Ovary (tissue), 9 donors: Measurements from ENCODE around the gene KCNMA1. TPM values are rescaled to one million over a fixed set of nuclear protein-coding genes. Genes with fewer than 3 reads are reported as not detected.

Source experiments
- DNase-seq, 5 donors: peaks; one replicate each; pipeline ENCODE4 v3.0.0-alpha.2; 2019 to 2020
- H3K27ac ChIP-seq, 2 donors: fragments of 200-600 bp; one replicate each; pipeline versions ENCODE4 v1.5.1 to v1.8.0; 2019 to 2022
- H3K27me3 ChIP-seq: fragments of 200-600 bp; one replicate; pipeline ENCODE4 v1.8.0; 2022
- H3K36me3 ChIP-seq: fragments of 200-600 bp; sonication (generic); one replicate; pipeline ENCODE4 v1.5.1; 2019
- H3K4me1 ChIP-seq: one replicate; pipeline ENCODE4 v1.8.1; 2013; ENCODE audit warnings: mild to moderate bottlenecking, moderate library complexity; ENCODE audit not compliant: insufficient read depth
- H3K4me3 ChIP-seq: fragments of 200-600 bp; sonication (generic); one replicate; pipeline ENCODE4 v1.5.1; 2017
- H3K9me3 ChIP-seq, 2 donors: fragments of 200-600 bp in 1 of 2; sonication (generic) in 1 of 2; one replicate each; pipeline versions ENCODE4 v1.5.1 to v1.8.1; 2013 to 2019; ENCODE audit warnings: mild to moderate bottlenecking in 1 of 2, moderate library complexity in 1 of 2
- CTCF ChIP-seq, 3 donors: fragments of 450-650 bp in 2 of 3; fragments of 200-600 bp in 1 of 3; IDR thresholded peaks; one replicate each; pipeline versions ENCODE4 v1.5.1 to v1.8.0; 2016 to 2022; ENCODE audit warnings: antibody characterized with exemption in 3 of 3, mild to moderate bottlenecking in 1 of 3
- EP300 ChIP-seq: sonication (generic); formaldehyde crosslinking; IDR thresholded peaks from one replicate; pipeline ENCODE4 v1.6.1; 2017; ENCODE audit warnings: antibody characterized with exemption
- POLR2A ChIP-seq: fragments of 450-650 bp; IDR thresholded peaks from one replicate; pipeline ENCODE4 v1.6.1; 2017; ENCODE audit warnings: antibody characterized with exemption, mild to moderate bottlenecking, moderate library complexity
- WGBS, 3 donors: extraction: QIAGEN DNeasy Blood & Tissue Kit in 1 of 3; methylation state at CpG; one replicate each; pipeline versions ENCODE4 v1.1.5 to v1.1.7; 2013 to 2017; 5-methylcytosine and 5-hydroxymethylcytosine counted together
- intact Hi-C, 4 donors: fragments of 100-400 bp; cut with DNase I; formaldehyde crosslinking; loops; one replicate each; pipeline versions ENCODE4 v1.11.0 to v1.15.1; 2022 to 2023
- polyA plus RNA-seq, 2 donors: library from polyadenylated mRNA; stranded (reverse); fragments of 200-250 nt in 1 of 2; fragments of 350-450 nt in 1 of 2; fragmentation: Illumina TruSeq in 1 of 2; extraction: RNeasy Lipid Tissue Mini Kit (QIAGEN cat#74804) in 1 of 2; gene quantifications; one replicate each; pipeline ENCODE4 v1.2.3, GENCODE V29; 2013 to 2014
- total RNA-seq, 7 donors: library from RNA; depleted of rRNA in 2 of 7; stranded (reverse); fragments of >200 nt in 2 of 7; fragmentation: NEBNext Ultra II Directional in 3 of 7; extraction: Animal tissue kit (Norgen Biotek cat#: 25700) in 3 of 7; gene quantifications; one replicate each; pipeline versions ENCODE4 v1.1.0 to v1.2.4, GENCODE V29; 2016 to 2023
- donor health status: DM: no; HTN: no; CAD: no; lungs with moderate emphysema.
- donor health status: DM: no; HTN: no; CAD: no.
- donor health status: Bipolar disorder and iron deficiency.
- donor health status: DM: yes; HTN: yes; CAD: no.
- donor health status: DM: no; HTN: no; CAD: no.
- donor health status: DM: yes; HTN: yes; CAD: no.

KCNMA1 gene
- total and polyA plus RNA-seq, 9 donors = 7.0 to 83.8 (median 25.1) TPM

GRCh38 chr10:77457721-77458120 lies 179.9 kb downstream of the KCNMA1 start:
- Histone ChIP-seq H3K9me3 (no peaks in the 10 kb centered on the region), H3K36me3 (no peaks in the 10 kb centered on the region), H3K4me1 (no peaks in the 10 kb centered on the region), H3K27ac (no peak overlapping the region), H3K4me3 (no peak overlapping the region), H3K27me3 (no peaks in the 10 kb centered on the region)
- DNase-seq = no peak
- WGBS, 3 donors = 78 to 82% (median 82%) methylated on average over 7 of the region's 7 CpGs
- no peak for TF ChIP-seq POLR2A
- no peak for TF ChIP-seq CTCF (IDR thresholded peaks at IDR 0.05)
- no peak for TF ChIP-seq EP300
- intact Hi-C loops = no loop called here

GRCh38 chr10:77457266-77457665 lies 180.3 kb downstream of the KCNMA1 start:
- Histone ChIP-seq H3K4me3 (no peak overlapping the region), H3K27ac (no peak overlapping the region), H3K27me3 (no peaks in the 10 kb centered on the region), H3K36me3 (no peaks in the 10 kb centered on the region), H3K9me3 (no peaks in the 10 kb centered on the region), H3K4me1 (no peaks in the 10 kb centered on the region)
- WGBS, 3 donors = 92 to 100% (median 95%) methylated on average over 1 of the region's 1 CpG
- TF ChIP-seq EP300 = no peak
- TF ChIP-seq POLR2A = no peak
- no peak for TF ChIP-seq CTCF (IDR thresholded peaks at IDR 0.05)
- intact Hi-C loops = no loop called here
- DNase-seq = no peak

GRCh38 chr10:77456414-77456813 lies 181.2 kb downstream of the KCNMA1 start:
- no peaks in the 10 kb centered on the region for H3K4me1 ChIP-seq
- 75 to 86% (median 82%) methylated on average over 5 of the region's 5 CpGs for WGBS, 3 donors
- no peak overlapping the region for H3K4me3 ChIP-seq
- TF ChIP-seq CTCF (IDR thresholded peaks at IDR 0.05) (no peak), POLR2A (no peak), EP300 (no peak)
- no peaks in the 10 kb centered on the region for H3K36me3 ChIP-seq
- intact Hi-C loops = no loop called here
- H3K27me3 ChIP-seq = no peaks in the 10 kb centered on the region
- H3K9me3 ChIP-seq = no peaks in the 10 kb centered on the region
- no peak for DNase-seq
- H3K27ac ChIP-seq = no peak overlapping the region

GRCh38 chr10:77455561-77455960 lies 182.0 kb downstream of the KCNMA1 start:
- Histone ChIP-seq H3K36me3 (no peaks in the 10 kb centered on the region), H3K4me3 (no peak overlapping the region), H3K27ac (no peak overlapping the region), H3K4me1 (no peaks in the 10 kb centered on the region), H3K27me3 (no peaks in the 10 kb centered on the region), H3K9me3 (no peaks in the 10 kb centered on the region)
- intact Hi-C loops = no loop called here
- DNase-seq = no peak
- WGBS, 3 donors = 63 to 77% (median 71%) methylated on average over 2 of the region's 2 CpGs
- TF ChIP-seq EP300 (no peak), CTCF (IDR thresholded peaks at IDR 0.05) (no peak), POLR2A (no peak)
